HG02763 (cell line): Measurements from ENCODE around the gene FAM53B.

Experiments used
- ATAC-seq: cut with Tn5 transposase; IDR thresholded peaks from one replicate; pipeline ENCODE4 v1.9.1; 2021; ENCODE audit warnings: mild to moderate bottlenecking, moderate library complexity; ENCODE audit not compliant: unreplicated experiment

Gene FAM53B

GRCh38 chr10:124667425-124668345, 76.5 kb downstream of the FAM53B start:
- no peak for ATAC-seq

GRCh38 chr10:124666494-124666893, 77.7 kb downstream of the FAM53B start:
- ATAC-seq: no peak

- no peak for ATAC-seq
Measured at GRCh38 chr10:124665980-124666379, 78.2 kb downstream of the FAM53B start.

- ATAC-seq: no peak
Measured at GRCh38 chr10:124665558-124665957, 78.6 kb downstream of the FAM53B start.

- ATAC-seq: no peak
Measured at GRCh38 chr10:124665091-124665490, 79.1 kb downstream of the FAM53B start.

GRCh38 chr10:124663766-124664360, 80.3 kb downstream of the FAM53B start:
- ATAC-seq: no peak

GRCh38 chr10:124663228-124663627, 81.0 kb downstream of the FAM53B start:
- no peak for ATAC-seq

- no peak for ATAC-seq
Measured at GRCh38 chr10:124661660-124662180, 82.5 kb downstream of the FAM53B start.

GRCh38 chr10:124660404-124661125, 83.6 kb downstream of the FAM53B start:
- no peak for ATAC-seq

GRCh38 chr10:124659380-124659779, 84.8 kb downstream of the FAM53B start:
- no peak for ATAC-seq

- ATAC-seq: no peak
Measured at GRCh38 chr10:124658591-124659242, 85.5 kb downstream of the FAM53B start.

- ATAC-seq: no peak
Measured at GRCh38 chr10:124657806-124658205, 86.4 kb downstream of the FAM53B start.

GRCh38 chr10:124656541-124656940, 87.6 kb downstream of the FAM53B start:
- no peak for ATAC-seq

- ATAC-seq: no peak
Measured at GRCh38 chr10:124656113-124656490, 88.1 kb downstream of the FAM53B start.

- ATAC-seq: no peak
Measured at GRCh38 chr10:124655191-124656112, 88.7 kb downstream of the FAM53B start.

- no peak for ATAC-seq
Measured at GRCh38 chr10:124654686-124655085, 89.5 kb downstream of the FAM53B start.

- no peak for ATAC-seq
Measured at GRCh38 chr10:124653811-124654651, 90.1 kb downstream of the FAM53B start.

- ATAC-seq: no peak
Measured at GRCh38 chr10:124653311-124653710, 90.9 kb downstream of the FAM53B start.

GRCh38 chr10:124652701-124653100, 91.5 kb downstream of the FAM53B start:
- ATAC-seq: no peak
